ENCODE results near the gene PGBD5.
"Not testable (repeated sequence)": the region's sequence is repeated elsewhere in the genome, so short reads cannot be mapped to it uniquely, and the experiment has no call there.

Gene PGBD5

GRCh38 chr1:230424391-230425251 is 1.5 kb downstream of the PGBD5 start:
- no peak for DNase-seq

GRCh38 chr1:230423951-230424350 is 2.2 kb downstream of the PGBD5 start:
- DNase-seq, result no peak

GRCh38 chr1:230423261-230423660 is 2.9 kb downstream of the PGBD5 start:
- DNase-seq, result no peak

GRCh38 chr1:230422221-230422981 is 3.7 kb downstream of the PGBD5 start:
- no peak for DNase-seq

GRCh38 chr1:230421481-230421880 is 4.7 kb downstream of the PGBD5 start:
- no peak for DNase-seq

GRCh38 chr1:230420372-230420771 is 5.8 kb downstream of the PGBD5 start:
- not testable (repeated sequence) for DNase-seq

DNA sequence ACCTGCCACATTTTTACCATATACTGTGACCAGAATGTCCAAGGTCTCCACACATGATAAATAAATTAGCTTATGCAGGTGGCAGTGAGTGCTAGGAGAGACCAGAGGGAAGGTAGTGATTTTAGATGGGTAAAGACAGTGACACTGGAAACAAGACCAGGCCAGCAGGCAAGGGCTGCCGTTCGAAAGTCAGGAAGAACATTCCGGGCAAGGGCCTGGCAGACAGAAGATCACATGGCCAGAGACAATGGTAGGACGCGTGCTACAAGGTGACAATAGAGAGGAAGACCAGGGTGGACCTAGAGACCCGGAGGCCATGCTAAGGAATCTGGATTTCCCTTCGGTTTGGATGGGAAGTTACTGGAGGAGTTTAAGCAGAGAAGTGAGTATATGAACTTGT is 9.7 kb downstream of the PGBD5 start:
- no peak for DNase-seq

DNA sequence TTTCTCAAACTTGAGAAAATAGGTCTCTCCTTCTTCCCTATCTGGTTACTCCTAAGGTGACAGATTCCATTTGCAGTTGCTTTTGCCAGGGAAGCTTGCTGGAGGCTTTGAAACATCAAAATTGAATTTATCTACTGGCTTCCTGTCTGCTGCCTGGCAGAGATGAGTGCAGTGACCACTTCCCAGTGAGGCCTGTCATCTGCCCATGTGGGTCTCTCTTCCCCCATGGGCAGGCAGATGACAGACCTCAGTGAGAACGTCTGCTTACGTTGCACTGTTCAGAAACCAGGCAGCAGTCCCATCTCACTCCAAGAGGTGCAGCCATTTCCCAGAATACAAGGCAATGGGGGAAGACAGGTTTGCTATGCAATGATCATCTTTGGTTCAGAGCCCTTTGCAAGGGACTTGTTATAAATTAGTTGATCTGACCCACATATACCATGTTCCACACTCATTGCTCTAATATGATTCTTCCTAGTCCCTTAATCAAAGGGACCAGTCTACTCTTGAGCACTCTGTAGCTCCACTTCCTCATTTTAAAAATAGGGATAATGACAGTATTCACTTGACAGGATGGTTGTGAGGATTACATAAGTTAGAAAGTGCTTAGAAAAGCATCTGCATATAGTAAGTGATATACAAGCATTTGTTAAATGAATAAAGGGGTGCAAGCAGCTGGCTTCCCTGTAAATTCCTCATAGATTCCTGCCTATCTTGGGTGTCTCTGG is 10.6 kb downstream of the PGBD5 start:
- DNase-seq, result no peak

- no peak for DNase-seq
These were observed 11.4 kb downstream of the PGBD5 start for GRCh38 chr1:230414694-230415093.

- no peak for DNase-seq
These were observed 12.0 kb downstream of the PGBD5 start for GRCh38 chr1:230414102-230414501.

- no peak for DNase-seq
These were observed 13.1 kb downstream of the PGBD5 start for GRCh38 chr1:230413061-230413460.

- no peak for DNase-seq
These were observed 17.2 kb downstream of the PGBD5 start for GRCh38 chr1:230408971-230409370.

DNA sequence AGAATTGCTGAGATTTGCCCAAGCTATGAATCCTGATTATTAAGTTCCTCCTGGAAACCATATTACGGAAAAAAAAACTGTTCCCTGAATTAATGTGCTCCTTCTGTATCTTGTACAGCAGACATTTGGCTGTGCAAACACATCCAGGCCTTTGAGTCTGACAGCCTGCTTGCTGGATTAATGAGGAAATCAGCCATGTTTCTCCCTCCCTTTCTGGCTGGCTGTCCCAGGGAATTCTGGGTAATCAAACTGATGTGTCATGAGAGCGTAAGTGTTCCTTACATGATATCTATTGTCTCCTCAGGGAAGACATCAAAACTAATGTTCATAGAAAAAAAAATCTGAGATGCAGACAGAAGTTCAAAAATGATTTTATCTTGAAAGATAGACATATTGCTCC is 18.8 kb downstream of the PGBD5 start:
- no peak for DNase-seq

DNA sequence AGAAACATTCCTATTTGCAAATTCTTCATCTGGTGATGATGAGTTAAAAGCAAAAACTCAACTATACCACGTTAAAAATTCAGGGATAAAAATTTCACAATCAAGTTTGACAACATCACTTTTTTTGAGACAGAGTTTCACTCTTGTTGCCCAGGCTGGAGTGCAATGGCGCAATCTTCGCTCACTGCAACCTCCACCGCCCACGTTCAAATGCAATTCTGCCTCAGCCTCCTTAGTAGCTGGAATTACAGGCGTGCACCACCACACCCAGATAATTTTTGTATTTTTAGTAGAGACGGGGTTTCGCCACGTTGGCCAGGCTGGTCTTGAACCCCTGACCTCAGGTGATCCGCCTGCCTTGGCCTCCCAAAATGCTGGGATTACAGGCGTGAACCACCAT is 19.4 kb downstream of the PGBD5 start:
- DNase-seq, result not testable (repeated sequence)

GRCh38 chr1:230403442-230403841 is 22.7 kb downstream of the PGBD5 start:
- DNase-seq, result no peak

- DNase-seq, result no peak
These were observed 24.3 kb downstream of the PGBD5 start for GRCh38 chr1:230401763-230402294.

DNA sequence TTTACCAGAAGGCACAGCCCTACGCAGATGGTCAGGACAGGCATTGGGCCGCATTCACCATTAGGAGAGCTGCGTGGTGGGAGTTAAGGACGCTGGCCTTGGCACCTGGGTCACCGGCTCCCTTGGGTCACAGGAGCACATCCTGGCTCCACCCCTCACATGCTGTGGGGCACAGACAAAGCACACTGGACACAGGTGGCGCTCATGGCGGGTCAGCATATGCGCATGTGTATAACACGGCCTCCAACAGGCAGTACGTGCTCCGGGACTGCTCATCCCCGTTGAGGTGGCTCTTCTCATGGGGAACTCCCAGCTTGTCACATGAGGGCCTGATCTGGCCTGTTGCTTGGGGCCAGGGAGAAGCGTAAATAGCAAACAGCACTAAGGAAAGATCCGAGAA is 25.0 kb downstream of the PGBD5 start:
- DNase-seq, result no peak

- no peak for DNase-seq
These were observed 26.2 kb downstream of the PGBD5 start for GRCh38 chr1:230400007-230400344.

- no peak for DNase-seq
These were observed 26.7 kb downstream of the PGBD5 start for GRCh38 chr1:230399321-230400006.

DNA sequence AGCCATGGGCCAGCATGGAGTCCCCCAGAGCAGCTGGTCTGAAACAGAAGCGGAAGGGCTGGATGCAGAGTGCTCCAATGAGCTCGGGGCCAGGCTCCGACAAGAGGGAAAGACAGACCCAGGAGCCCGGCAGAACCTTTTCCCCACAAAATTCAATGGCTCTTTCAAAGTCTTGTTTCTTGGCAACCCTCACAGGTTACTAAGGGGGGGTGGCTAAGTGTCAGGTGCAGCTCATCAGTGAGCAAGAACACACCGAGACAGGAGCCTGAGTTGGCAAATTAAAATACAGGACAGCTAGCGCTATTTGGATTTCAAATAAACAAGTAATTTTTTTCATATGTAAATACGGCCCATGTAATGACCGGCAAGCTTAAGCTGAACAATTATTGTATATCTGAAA is 27.3 kb downstream of the PGBD5 start:
- no peak for DNase-seq

DNA sequence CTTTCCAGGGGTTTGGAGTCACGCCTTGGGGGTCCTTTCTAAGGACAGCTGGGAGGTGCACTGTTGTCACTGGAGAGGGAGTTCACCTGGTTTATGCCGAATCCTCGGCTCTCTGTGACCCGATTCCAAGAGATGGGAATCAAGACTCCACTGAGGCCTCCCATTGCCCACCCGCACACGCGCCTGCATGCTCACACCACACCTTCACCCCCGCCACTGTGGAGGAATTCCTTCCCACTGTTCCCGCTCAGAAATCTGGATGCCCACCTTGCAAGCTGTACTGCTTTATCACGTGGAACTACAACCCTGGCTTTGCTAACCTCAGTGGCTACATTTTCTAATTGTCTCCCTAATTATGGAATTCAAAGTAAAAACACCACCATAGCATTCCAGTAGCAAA is 29.2 kb downstream of the PGBD5 start:
- DNase-seq, result no peak

- DNase-seq, result no peak
These were observed 30.2 kb downstream of the PGBD5 start for GRCh38 chr1:230395932-230396331.

DNA sequence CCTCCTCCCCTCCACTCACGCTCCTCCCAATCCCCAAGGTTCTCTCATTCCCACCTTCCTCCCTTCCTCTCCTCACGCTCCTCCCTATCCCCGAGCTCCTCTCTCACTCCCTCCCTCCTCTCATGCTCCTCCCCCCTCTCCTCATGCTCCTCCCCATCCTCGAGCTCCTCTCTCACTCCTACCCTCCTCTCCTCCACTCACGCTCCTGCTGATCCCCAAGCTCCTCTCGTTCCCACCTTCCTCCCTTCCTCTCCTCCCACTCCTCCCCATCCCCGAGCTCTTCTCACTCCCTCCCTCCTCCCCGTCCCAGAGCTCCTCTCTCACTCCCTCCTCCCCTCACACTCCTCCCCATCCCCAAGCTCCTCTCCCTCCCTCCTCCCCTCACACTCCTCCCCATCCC is 31.4 kb downstream of the PGBD5 start:
- DNase-seq, result no peak

Measured in NCI-H510A (cell line).